Mesenchymal stem cell (in vitro differentiated cells and primary cell): Measurements from ENCODE around the gene DNAH2.

Source experiments
- DNase-seq: peaks from one replicate; pipeline ENCODE4 v3.0.0-alpha.2; 2013
- H2AFZ ChIP-seq: one replicate; pipeline ENCODE4 v1.6.1; 2013; ENCODE audit warnings: low read depth, mild to moderate bottlenecking, control low read depth, inconsistent platforms, low read length, moderate library complexity
- H2AK5ac ChIP-seq: 2 replicates; pipeline ENCODE4 v1.6.1; 2013; ENCODE audit warnings: low read length, moderate library complexity, mild to moderate bottlenecking, inconsistent platforms; ENCODE audit not compliant: severe bottlenecking
- H2BK120ac ChIP-seq: one replicate; pipeline ENCODE4 v1.6.1; 2013; ENCODE audit warnings: low read depth, mild to moderate bottlenecking, inconsistent platforms, low read length, moderate library complexity
- H2BK12ac ChIP-seq, 2 experiments: one replicate each; pipeline ENCODE4 v1.6.1; 2013; ENCODE audit warnings: inconsistent platforms in 2 of 2, low read length in 2 of 2, mild to moderate bottlenecking in 2 of 2, moderate library complexity in 2 of 2, control low read depth in 1 of 2
- H2BK15ac ChIP-seq: one replicate; pipeline ENCODE4 v1.6.1; 2013; ENCODE audit warnings: mild to moderate bottlenecking, low read depth, inconsistent platforms; ENCODE audit not compliant: poor library complexity, severe bottlenecking
- H2BK5ac ChIP-seq: 2 replicates; pipeline ENCODE4 v1.6.1; 2013; ENCODE audit warnings: low read depth, mild to moderate bottlenecking, low read length, control low read depth, inconsistent platforms; ENCODE audit not compliant: poor library complexity, severe bottlenecking
- H3K14ac ChIP-seq, 2 experiments: one replicate each; pipeline ENCODE4 v1.6.1; 2013; ENCODE audit warnings: inconsistent platforms in 2 of 2, low read length in 2 of 2, control low read depth in 1 of 2, mild to moderate bottlenecking in 1 of 2, moderate library complexity in 1 of 2
- H3K18ac ChIP-seq, 2 experiments: one replicate each; pipeline ENCODE4 v1.6.1; 2013; ENCODE audit warnings: inconsistent platforms in 2 of 2, low read length in 2 of 2, control low read depth in 1 of 2, low read depth in 1 of 2, mild to moderate bottlenecking in 1 of 2
- H3K23ac ChIP-seq, 2 experiments: one replicate each; pipeline ENCODE4 v1.6.1; 2013; ENCODE audit warnings: inconsistent platforms in 2 of 2, low read length in 2 of 2, mild to moderate bottlenecking in 2 of 2, moderate library complexity in 2 of 2, control low read depth in 1 of 2
- H3K27ac ChIP-seq: 2 replicates; pipeline ENCODE4 v1.5.1; 2013; ENCODE audit warnings: mild to moderate bottlenecking, moderate library complexity, low read length, control low read depth, inconsistent platforms; ENCODE audit not compliant: poor library complexity, severe bottlenecking
- H3K27me3 ChIP-seq, 2 experiments: 2 replicates each; pipeline versions ENCODE4 v1.6.1 to v1.7.0; 2013; ENCODE audit warnings: low read length in 2 of 2, mild to moderate bottlenecking in 2 of 2, moderate library complexity in 2 of 2, control low read depth in 1 of 2, inconsistent platforms in 1 of 2; ENCODE audit not compliant: control insufficient read depth in 1 of 2, insufficient read depth in 1 of 2
- H3K36me3 ChIP-seq, 2 experiments: 2 replicates each; pipeline versions ENCODE4 v1.6.1 to v1.7.0; 2013; ENCODE audit warnings: low read length in 2 of 2, control low read depth in 1 of 2, inconsistent platforms in 1 of 2, low read depth in 1 of 2, mild to moderate bottlenecking in 1 of 2; ENCODE audit not compliant: insufficient read depth in 2 of 2, control insufficient read depth in 1 of 2
- H3K4ac ChIP-seq, 2 experiments: one replicate each; pipeline ENCODE4 v1.6.1; 2013; ENCODE audit warnings: inconsistent platforms in 2 of 2, low read length in 2 of 2, mild to moderate bottlenecking in 2 of 2, moderate library complexity in 2 of 2, control low read depth in 1 of 2, low read depth in 1 of 2
- H3K4me1 ChIP-seq: 2 replicates; pipeline ENCODE4 v1.6.1; 2013; ENCODE audit warnings: low read depth, low read length, control low read depth; ENCODE audit not compliant: control insufficient read depth, insufficient read depth
- H3K4me2 ChIP-seq: 2 replicates; pipeline ENCODE4 v1.6.1; 2013; ENCODE audit warnings: low read length, mild to moderate bottlenecking, inconsistent platforms; ENCODE audit not compliant: poor library complexity, severe bottlenecking
- H3K4me3 ChIP-seq, 2 experiments: 2 replicates each; pipeline versions ENCODE4 v1.5.1 to v1.7.0; 2013; ENCODE audit warnings: low read length in 2 of 2, mild to moderate bottlenecking in 2 of 2, control low read depth in 1 of 2, low read depth in 1 of 2; ENCODE audit not compliant: insufficient read depth in 1 of 2
- H3K79me1 ChIP-seq: replicated peaks from 2 replicates; pipeline ENCODE4 v1.6.1; 2013; ENCODE audit warnings: mild to moderate bottlenecking, control low read depth, low read length, inconsistent platforms; ENCODE audit not compliant: poor library complexity, severe bottlenecking
- H3K9ac ChIP-seq: 2 replicates; pipeline ENCODE4 v1.7.0; 2013; ENCODE audit warnings: mild to moderate bottlenecking, low read length, moderate library complexity
- H3K9me3 ChIP-seq: 2 replicates; pipeline ENCODE4 v1.7.0; 2013; ENCODE audit warnings: mild to moderate bottlenecking, low read length; ENCODE audit not compliant: control insufficient read depth
- H4K8ac ChIP-seq: one replicate; pipeline ENCODE4 v1.6.1; 2013; ENCODE audit warnings: inconsistent platforms, mild to moderate bottlenecking, low read length, moderate library complexity
- H4K91ac ChIP-seq: one replicate; pipeline ENCODE4 v1.6.1; 2013; ENCODE audit warnings: mild to moderate bottlenecking, low read length, inconsistent platforms
- WGBS: methylation state at CpG from one replicate; pipeline ENCODE4 v1.1.7; 2013; ENCODE audit warnings: mixed read lengths; 5-methylcytosine and 5-hydroxymethylcytosine counted together

The DNAH2 gene

GRCh38 chr17:7774055-7774521 is 56.5 kb downstream of the DNAH2 start:
- H3K36me3 ChIP-seq: no peaks in the 10 kb centered on the region
- H3K4me2 ChIP-seq: no peak overlapping the region
- no peak overlapping the region for H2AK5ac ChIP-seq
- H2BK12ac ChIP-seq: no peak overlapping the region
- H3K79me1 ChIP-seq: no peaks in the 10 kb centered on the region
- no peak overlapping the region for H3K23ac ChIP-seq
- DNase-seq: peak; percentile 91
- H2AFZ ChIP-seq: no peak overlapping the region
- H3K4ac ChIP-seq: no peak overlapping the region
- no peak overlapping the region for H3K27ac ChIP-seq
- no peak overlapping the region for H3K9ac ChIP-seq
- WGBS: 18% methylated on average over 9 of the region's 9 CpGs
- no peak overlapping the region for H2BK15ac ChIP-seq
- H2BK120ac ChIP-seq: no peak overlapping the region
- H2BK5ac ChIP-seq: no peak overlapping the region
- H3K9me3 ChIP-seq: no peaks in the 10 kb centered on the region
- H3K4me3 ChIP-seq: peak overlapping the region in 1 of 2 experiments; percentile 12
- no peak overlapping the region for H4K91ac ChIP-seq
- H3K27me3 ChIP-seq: peaks cover 18 to 19% of the 10 kb centered on the region in 2 experiments
- no peak overlapping the region for H4K8ac ChIP-seq
- no peaks in the 10 kb centered on the region for H3K4me1 ChIP-seq
- no peak overlapping the region for H3K18ac ChIP-seq
- H3K14ac ChIP-seq: no peak overlapping the region

GRCh38 chr17:7775051-7775450 is 57.5 kb downstream of the DNAH2 start:
- H2BK5ac ChIP-seq: no peak overlapping the region

GRCh38 chr17:7777017-7777416 is 59.5 kb downstream of the DNAH2 start:
- no peak for DNase-seq
- H3K9ac ChIP-seq: no peak overlapping the region
- no peaks in the 10 kb centered on the region for H3K36me3 ChIP-seq
- no peak overlapping the region for H2BK5ac ChIP-seq
- no peak overlapping the region for H2AFZ ChIP-seq
- H2BK15ac ChIP-seq: no peak overlapping the region
- no peak overlapping the region for H3K4me2 ChIP-seq
- peaks cover 32 to 38% of the 10 kb centered on the region in 2 experiments for H3K27me3 ChIP-seq
- H2BK120ac ChIP-seq: no peak overlapping the region
- H3K4me1 ChIP-seq: no peaks in the 10 kb centered on the region
- H3K4ac ChIP-seq: no peak overlapping the region
- peak overlapping the region; percentile 32 for H4K91ac ChIP-seq
- H3K23ac ChIP-seq: no peak overlapping the region
- H2BK12ac ChIP-seq: peak overlapping the region in 1 of 2 experiments; percentile 62
- H3K14ac ChIP-seq: no peak overlapping the region
- WGBS: 82% methylated on average over 7 of the region's 7 CpGs
- H3K4me3 ChIP-seq: no peak overlapping the region
- H2AK5ac ChIP-seq: no peak overlapping the region
- H3K79me1 ChIP-seq: no peaks in the 10 kb centered on the region
- H4K8ac ChIP-seq: no peak overlapping the region
- no peaks in the 10 kb centered on the region for H3K9me3 ChIP-seq
- no peak overlapping the region for H3K18ac ChIP-seq
- no peak overlapping the region for H3K27ac ChIP-seq

More at GRCh38 chr17:7775051-7775450, 57.5 kb downstream of the DNAH2 start:
- Histone ChIP-seq H2BK15ac (no peak overlapping the region), H3K4me1 (no peaks in the 10 kb centered on the region), H3K23ac (no peak overlapping the region), H3K9me3 (no peaks in the 10 kb centered on the region), H3K79me1 (no peaks in the 10 kb centered on the region), H3K36me3 (no peaks in the 10 kb centered on the region), H3K4ac (peak overlapping the region in 1 of 2 experiments; percentile 33), H3K9ac (no peak overlapping the region), H2BK120ac (peak overlapping the region; percentile 64), H2AK5ac (no peak overlapping the region), H3K18ac (no peak overlapping the region), H4K91ac (no peak overlapping the region), H3K27ac (no peak overlapping the region), H2AFZ (no peak overlapping the region), H3K14ac (no peak overlapping the region), H2BK12ac (peak overlapping the region in 1 of 2 experiments; percentile 94), H3K4me3 (no peak overlapping the region), H3K27me3 (peaks cover 26 to 29% of the 10 kb centered on the region in 2 experiments), H4K8ac (no peak overlapping the region), H3K4me2 (no peak overlapping the region)
- no peak for DNase-seq
- WGBS: 97% methylated on average over 7 of the region's 7 CpGs

- no peak overlapping the region for H4K8ac ChIP-seq
- no peak overlapping the region for H4K91ac ChIP-seq
- H3K4me1 ChIP-seq: no peaks in the 10 kb centered on the region
- no peak overlapping the region for H3K4me2 ChIP-seq
- no peak overlapping the region for H3K18ac ChIP-seq
- H3K4ac ChIP-seq: no peak overlapping the region
- H2BK15ac ChIP-seq: no peak overlapping the region
- no peak overlapping the region for H2AFZ ChIP-seq
- no peak overlapping the region for H3K27ac ChIP-seq
- no peak overlapping the region for H2BK12ac ChIP-seq
- H2BK5ac ChIP-seq: no peak overlapping the region
- H2AK5ac ChIP-seq: no peak overlapping the region
- no peaks in the 10 kb centered on the region for H3K79me1 ChIP-seq
- no peaks in the 10 kb centered on the region for H3K9me3 ChIP-seq
- H2BK120ac ChIP-seq: no peak overlapping the region
- H3K14ac ChIP-seq: no peak overlapping the region
- H3K9ac ChIP-seq: no peak overlapping the region
- H3K27me3 ChIP-seq: peaks cover 32 to 45% of the 10 kb centered on the region in 2 experiments
- no peaks in the 10 kb centered on the region for H3K36me3 ChIP-seq
- no peak overlapping the region for H3K23ac ChIP-seq
- DNase-seq: no peak
- no peak overlapping the region for H3K4me3 ChIP-seq
- 91% methylated on average over 10 of the region's 10 CpGs for WGBS
These were observed 63.2 kb downstream of the DNAH2 start for GRCh38 chr17:7780736-7781135.
